ENCODE measurements around the gene SLC25A20.
"Not testable (repeated sequence)": the region's sequence is repeated elsewhere in the genome, so short reads cannot be mapped to it uniquely, and the experiment has no call there.

The SLC25A20 gene

GRCh38 chr3:48898383-48899234 is at the start of gene SLC25A20:
Gene SLC25A20 (minus strand): TSS chr3:48898882. CDS start chr3:48898794, 88 bp downstream.
- DNase-seq, result peak; percentile 85 to 94 (median 90)

DNA sequence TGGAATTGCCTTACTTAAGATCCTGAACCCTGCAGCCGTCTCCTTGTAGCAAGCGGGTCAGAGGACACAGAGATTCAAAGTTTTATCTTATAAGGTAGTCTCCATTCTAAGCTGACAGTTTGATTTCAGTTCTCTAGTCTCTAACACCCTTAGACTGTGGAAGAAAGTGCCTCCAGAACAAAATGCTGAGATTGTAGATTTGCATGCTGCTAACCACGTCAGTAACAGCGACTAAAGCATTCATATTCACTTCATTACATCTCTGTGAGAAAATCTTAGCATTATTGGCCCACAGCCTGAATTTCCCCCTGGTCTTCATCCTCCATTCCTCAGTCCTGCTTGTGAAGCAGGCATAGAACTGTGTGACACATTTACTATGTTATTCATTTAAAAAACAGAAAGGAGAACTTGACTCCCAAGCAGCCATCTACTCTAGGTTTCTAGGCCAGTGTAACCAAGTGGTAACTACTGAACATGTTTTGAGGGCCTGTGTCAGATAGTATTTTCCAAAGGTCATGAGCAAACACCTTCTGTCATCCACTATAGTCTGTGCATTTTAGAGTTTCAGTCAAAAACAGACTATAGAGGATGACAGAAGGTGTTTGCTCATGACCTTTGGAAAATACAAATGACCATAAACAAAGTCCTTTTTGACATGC is 47.3 kb upstream of the SLC25A20 start:
- no peak for DNase-seq

GRCh38 chr3:48945432-48945831 is 46.8 kb upstream of the SLC25A20 start:
- no peak for DNase-seq

GRCh38 chr3:48938689-48939088 is 40.0 kb upstream of the SLC25A20 start:
- DNase-seq, result no peak

DNA sequence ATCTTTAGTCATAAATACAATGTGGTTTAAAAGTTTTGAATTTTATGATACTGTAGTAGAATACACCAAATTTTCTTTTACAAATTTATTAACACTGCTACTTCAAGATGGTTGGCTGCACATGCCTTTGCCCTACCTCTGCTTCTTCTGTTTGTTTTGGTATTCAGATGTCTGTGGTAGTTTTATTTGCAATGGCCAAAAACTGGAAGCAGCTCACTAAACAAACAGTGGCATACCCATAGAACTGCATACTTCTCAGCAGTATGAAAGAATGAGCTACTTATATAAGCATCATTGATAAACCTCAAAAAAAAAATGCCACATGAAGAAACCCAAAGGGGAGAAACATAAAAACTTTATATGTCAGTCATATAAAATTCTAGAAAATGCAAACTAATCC is 39.5 kb upstream of the SLC25A20 start:
- DNase-seq, result no peak

- DNase-seq, result peak; percentile 59 to 68 (median 61)
These were observed 36.8 kb upstream of the SLC25A20 start for GRCh38 chr3:48935530-48935929.

GRCh38 chr3:48934333-48934991 is 35.8 kb upstream of the SLC25A20 start:
- no peak for DNase-seq

GRCh38 chr3:48931944-48932580 is 33.4 kb upstream of the SLC25A20 start:
- peak in 2 of 3 donors; percentile 19 for DNase-seq

DNA sequence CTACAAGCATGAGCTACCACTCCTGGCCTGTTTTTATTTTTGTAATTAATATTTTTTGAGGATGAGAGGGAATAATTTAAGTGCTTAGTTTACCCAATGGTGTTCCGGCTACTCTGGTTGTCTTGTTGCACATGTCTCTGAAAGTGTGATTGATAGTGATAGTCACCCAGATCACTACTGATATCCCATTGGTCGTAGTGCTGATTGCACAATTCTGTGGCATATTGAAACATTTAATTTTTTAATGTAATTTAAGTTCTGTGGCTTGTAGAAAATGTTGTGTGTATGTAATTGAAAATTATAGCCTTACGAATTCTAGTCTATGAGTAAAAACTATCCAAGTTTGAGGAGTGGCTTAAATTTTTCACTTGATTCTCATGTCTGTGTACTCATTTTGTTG is 31.9 kb upstream of the SLC25A20 start:
- no peak for DNase-seq

DNA sequence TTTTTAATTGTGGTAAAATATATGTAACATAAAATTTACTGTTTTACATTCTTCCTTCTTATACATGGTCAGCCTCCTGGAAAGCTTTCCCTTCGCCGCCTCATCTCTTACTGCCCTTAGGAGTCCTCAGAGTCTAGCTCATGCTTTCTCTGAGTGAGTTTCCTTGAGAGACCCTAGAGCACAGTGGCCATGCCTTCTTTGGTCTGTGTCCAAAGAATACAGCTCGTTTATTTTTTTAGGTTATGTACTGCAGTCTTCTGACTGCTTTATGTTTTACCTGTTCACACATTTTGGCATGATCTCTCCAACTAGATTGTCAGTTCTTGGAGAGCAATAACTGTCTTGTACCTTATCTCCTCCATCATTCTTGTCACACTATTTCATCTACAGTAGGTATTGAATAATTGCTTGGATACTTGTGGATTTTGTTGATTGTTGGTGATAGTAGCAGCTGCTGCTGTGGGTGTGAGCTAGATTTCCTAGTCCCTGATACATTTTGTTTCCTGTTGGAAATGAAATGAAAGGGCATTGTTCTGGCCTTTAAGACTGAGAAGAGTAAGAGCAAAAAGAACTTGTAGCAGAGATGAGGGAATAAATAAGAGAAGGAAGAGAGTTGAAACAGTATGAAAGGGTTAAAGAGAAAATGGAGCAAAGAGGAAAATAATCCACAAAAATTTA is 30.8 kb upstream of the SLC25A20 start:
- DNase-seq, result no peak

GRCh38 chr3:48928679-48929078 is 30.0 kb upstream of the SLC25A20 start:
- DNase-seq, result peak; percentile 17 to 45 (median 31)

DNA sequence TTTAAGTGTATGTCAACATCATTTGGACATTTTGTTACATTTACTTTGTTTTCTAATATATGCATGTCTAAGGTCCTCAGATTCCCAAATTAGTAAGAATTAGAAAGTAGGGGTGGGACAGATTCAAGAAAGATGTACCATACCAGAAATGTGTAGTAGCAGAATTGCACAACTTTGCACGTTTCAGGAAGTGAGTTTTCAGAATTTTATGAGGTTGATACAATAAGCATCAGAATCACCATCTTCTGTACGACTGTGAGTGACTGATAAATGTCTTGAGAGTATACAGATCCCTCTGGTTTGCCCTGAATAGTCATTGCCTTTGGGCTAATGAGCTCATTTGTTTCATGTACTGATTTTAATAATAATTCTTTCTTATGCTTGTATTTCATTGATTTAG is 29.2 kb upstream of the SLC25A20 start:
- DNase-seq, result peak; percentile 8 to 56 (median 50)

GRCh38 chr3:48926425-48927392 is 28.0 kb upstream of the SLC25A20 start:
- no peak for DNase-seq

- DNase-seq, result peak; percentile 80 to 87 (median 85)
These were observed 20.8 kb upstream of the SLC25A20 start for GRCh38 chr3:48919215-48920138.

DNA sequence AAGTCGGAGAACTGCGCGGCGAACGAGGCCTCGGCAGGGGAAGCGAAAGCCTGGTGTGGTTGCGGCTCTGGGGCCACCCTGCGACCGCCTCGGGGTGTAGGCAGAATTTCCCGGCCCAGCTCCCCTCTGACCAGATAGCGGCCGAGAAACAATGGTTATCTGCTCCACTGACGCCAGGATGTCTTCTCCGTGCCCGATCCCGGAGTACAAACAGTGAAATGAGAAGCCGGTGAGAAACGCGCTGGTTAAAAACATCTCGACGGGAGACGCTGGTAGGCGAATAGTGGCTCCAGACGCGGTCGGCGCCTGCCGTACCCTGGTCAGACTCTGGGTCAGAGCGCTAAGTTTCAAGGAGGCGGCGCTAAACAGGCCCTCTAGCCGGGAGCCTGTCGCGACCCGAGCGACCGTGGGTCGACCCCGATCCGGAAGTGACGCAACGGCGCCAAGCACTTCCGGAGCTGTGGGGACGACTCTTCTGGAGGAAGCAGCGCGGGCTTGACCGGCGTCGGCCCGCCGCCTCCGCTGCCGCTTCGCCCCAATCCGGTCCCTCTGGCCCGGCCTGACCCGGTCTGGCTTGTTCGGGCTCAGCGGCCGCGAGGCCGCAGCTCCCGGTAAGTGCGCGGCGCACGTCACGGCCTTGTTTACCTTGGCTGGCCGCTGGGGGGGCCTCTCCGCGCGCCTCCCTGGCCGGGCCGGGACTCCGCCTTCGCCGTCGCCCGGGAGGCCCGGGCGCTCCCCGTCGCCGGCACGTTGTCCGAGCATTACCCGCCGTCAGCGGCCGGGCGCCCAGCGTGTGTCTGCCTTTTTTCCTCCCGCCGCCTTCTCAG is 19.9 kb upstream of the SLC25A20 start, which contains the start of gene ARIH2:
ARIH2 (plus strand) TSS at position 455 of the 827 bp plus-strand sequence. CDS start 8,717 bp downstream, outside the sequence.
- peak; percentile 94 to 97 (median 96) for DNase-seq

DNA sequence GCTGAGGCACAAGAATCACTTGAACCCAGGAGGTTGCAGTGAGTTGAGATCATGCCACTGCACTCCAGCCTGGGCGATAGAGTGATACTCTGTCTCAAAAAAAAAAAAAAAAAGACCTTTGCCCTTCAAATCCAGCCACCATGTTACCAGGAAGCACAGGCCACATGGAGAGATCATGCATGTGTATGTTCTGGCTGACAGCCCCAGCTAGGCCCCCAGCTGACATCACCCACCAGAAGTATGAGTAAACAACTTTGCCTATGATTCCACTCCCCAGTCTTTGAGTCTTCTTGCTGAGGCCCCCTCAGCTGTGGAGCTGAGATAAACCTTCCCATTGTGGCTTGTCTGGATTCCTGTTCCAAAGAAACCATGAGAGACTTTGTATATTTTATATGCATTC is 16.6 kb upstream of the SLC25A20 start:
- DNase-seq, result no peak

GRCh38 chr3:48907026-48907425 is 8.3 kb upstream of the SLC25A20 start:
- not testable (repeated sequence) for DNase-seq

- DNase-seq, result no peak
These were observed 591 bp upstream of the SLC25A20 start for GRCh38 chr3:48899273-48899672.
